Upper lobe of left lung (tissue), 6 donors: ENCODE data around the gene SPATA20. TPM values are rescaled to one million over a fixed set of nuclear protein-coding genes. Genes with fewer than 3 reads are reported as not detected.

Source experiments
- ATAC-seq, 2 donors: fragments of 200-7000 bp; cut with Tn5 transposase; one replicate each; pipeline ENCODE4 v1.9.1; 2022; ENCODE audit warnings: mild to moderate bottlenecking in 2 of 2, moderate library complexity in 2 of 2; ENCODE audit not compliant: low FRiP score in 2 of 2
- DNase-seq, 2 donors: peaks; one replicate each; pipeline ENCODE4 v3.0.0-alpha.2; 2019 to 2020
- H3K27ac ChIP-seq, 4 donors: fragments of 200-600 bp; sonication (generic); one replicate each; pipeline ENCODE4 v1.5.1; 2016 to 2019
- H3K27me3 ChIP-seq, 4 donors: fragments of 200-600 bp; sonication (generic); one replicate each; pipeline ENCODE4 v1.5.1; 2017 to 2019
- H3K36me3 ChIP-seq, 4 donors: fragments of 200-600 bp; sonication (generic); one replicate each; pipeline ENCODE4 v1.5.1; 2016 to 2019
- H3K4me1 ChIP-seq, 4 donors: fragments of 200-600 bp; sonication (generic); one replicate each; pipeline ENCODE4 v1.5.1; 2018 to 2019
- H3K4me3 ChIP-seq, 4 donors: fragments of 200-600 bp; sonication (generic); one replicate each; pipeline ENCODE4 v1.5.1; 2017 to 2019; ENCODE audit warnings: mild to moderate bottlenecking in 2 of 4, moderate library complexity in 1 of 4
- H3K9me3 ChIP-seq, 4 donors: fragments of 200-600 bp; sonication (generic); one replicate each; pipeline ENCODE4 v1.5.1; 2018 to 2019
- EP300 ChIP-seq, 4 donors: sonication (generic); formaldehyde crosslinking; IDR thresholded peaks; one replicate each; pipeline ENCODE4 v1.5.1; 2017; ENCODE audit warnings: antibody characterized with exemption in 4 of 4, control low read depth in 2 of 4
- POLR2A ChIP-seq, 4 donors: fragments of 450-650 bp; IDR thresholded peaks; one replicate each; pipeline ENCODE4 v1.5.1; 2016 to 2017; ENCODE audit warnings: antibody characterized with exemption in 4 of 4, mild to moderate bottlenecking in 2 of 4
- POLR2AphosphoS5 ChIP-seq, 2 donors: sonication (generic); formaldehyde crosslinking; IDR thresholded peaks; one replicate each; pipeline ENCODE4 v1.5.1; 2017; ENCODE audit warnings: antibody characterized with exemption in 2 of 2
- WGBS, 2 donors: methylation state at CpG; one replicate each; pipeline ENCODE4 v1.1.5; 2017 to 2018; 5-methylcytosine and 5-hydroxymethylcytosine counted together
- total RNA-seq, 6 donors: library from RNA; depleted of rRNA in 4 of 6; stranded (reverse); fragments of >200 nt in 4 of 6; gene quantifications; one replicate each; pipeline versions ENCODE4 v1.1.0 to v1.2.1, GENCODE V29; 2016 to 2021
- TF ChIP-seq, protein P1 (sequence below), 6 experiments: fragments of 450-650 bp in 4 of 6; fragments of 200-600 bp in 2 of 6; sonication (generic) in 2 of 6; IDR thresholded peaks; one replicate each; pipeline ENCODE4 v1.5.1; 2016 to 2019; ENCODE audit warnings: antibody characterized with exemption in 6 of 6
- donor health status: DM: no; HTN: no; CAD: no; lungs with moderate emphysema.
- donor health status: DM: no; HTN: yes; CAD: no; lungs with severe emphysema.

Gene SPATA20
- total RNA-seq, 6 donors from 2014 or later: 32.9 to 111 (median 46.4) TPM

DNA sequence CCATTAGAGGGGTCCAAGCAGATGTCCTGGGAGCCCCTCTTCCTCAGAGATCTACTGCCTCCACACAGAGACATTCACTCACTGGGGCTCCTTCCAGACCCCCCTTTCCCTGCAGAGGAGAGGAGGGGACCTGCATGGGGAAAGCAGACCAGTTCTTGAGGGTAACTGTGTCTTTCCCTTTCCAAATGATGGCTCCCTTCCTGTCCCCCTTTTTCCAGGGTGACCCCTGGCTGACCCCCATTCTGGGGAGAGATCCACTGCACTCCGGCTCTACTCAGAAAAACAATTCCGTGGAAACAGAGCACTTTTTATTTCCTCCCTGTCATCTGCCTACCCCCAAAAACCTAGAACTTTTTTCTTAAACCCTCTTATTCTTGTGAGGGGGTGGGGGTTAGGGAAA, 19.9 kb downstream of the SPATA20 start:
- H3K36me3 ChIP-seq: no peaks in the 10 kb centered on the region
- 27 to 31% methylated on average over 2 of the region's 2 CpGs for WGBS, 2 donors
- H3K4me3 ChIP-seq: no peak overlapping the region
- H3K27me3 ChIP-seq: peaks cover 0 to 18% (median 6%) of the 10 kb centered on the region in 4 donors
- peaks cover 3 to 19% (median 5%) of the 10 kb centered on the region in 4 donors for H3K4me1 ChIP-seq
- no peaks in the 10 kb centered on the region for H3K9me3 ChIP-seq
- TF ChIP-seq POLR2A (IDR thresholded peaks at IDR 0.05) (no peak), POLR2AphosphoS5 (IDR thresholded peaks at IDR 0.05) (no peak)
- TF ChIP-seq, protein P1, sequence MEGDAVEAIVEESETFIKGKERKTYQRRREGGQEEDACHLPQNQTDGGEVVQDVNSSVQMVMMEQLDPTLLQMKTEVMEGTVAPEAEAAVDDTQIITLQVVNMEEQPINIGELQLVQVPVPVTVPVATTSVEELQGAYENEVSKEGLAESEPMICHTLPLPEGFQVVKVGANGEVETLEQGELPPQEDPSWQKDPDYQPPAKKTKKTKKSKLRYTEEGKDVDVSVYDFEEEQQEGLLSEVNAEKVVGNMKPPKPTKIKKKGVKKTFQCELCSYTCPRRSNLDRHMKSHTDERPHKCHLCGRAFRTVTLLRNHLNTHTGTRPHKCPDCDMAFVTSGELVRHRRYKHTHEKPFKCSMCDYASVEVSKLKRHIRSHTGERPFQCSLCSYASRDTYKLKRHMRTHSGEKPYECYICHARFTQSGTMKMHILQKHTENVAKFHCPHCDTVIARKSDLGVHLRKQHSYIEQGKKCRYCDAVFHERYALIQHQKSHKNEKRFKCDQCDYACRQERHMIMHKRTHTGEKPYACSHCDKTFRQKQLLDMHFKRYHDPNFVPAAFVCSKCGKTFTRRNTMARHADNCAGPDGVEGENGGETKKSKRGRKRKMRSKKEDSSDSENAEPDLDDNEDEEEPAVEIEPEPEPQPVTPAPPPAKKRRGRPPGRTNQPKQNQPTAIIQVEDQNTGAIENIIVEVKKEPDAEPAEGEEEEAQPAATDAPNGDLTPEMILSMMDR (IDR thresholded peaks at IDR 0.05): no peak
- no peak overlapping the region for H3K27ac ChIP-seq
- ATAC-seq (no peak), DNase-seq (no peak)

DNA sequence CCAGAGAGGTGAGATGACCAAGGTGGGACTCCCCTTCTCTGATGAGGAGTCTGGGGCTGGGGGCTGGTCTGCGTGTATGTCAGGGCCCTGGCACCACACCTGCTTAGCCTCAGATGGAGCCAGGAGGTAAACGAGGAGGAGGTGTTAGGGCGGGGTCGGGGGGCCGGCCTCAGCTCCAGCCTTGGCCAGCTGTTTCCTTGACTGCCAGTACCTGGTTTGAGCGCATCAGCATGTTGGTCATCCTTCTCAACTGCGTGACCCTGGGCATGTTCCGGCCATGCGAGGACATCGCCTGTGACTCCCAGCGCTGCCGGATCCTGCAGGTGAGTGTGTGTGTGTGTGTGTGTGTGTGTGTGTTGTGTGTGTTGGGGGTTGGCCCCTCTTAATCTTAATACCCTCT, 21.7 kb downstream of the SPATA20 start:
- no peak for ATAC-seq
- H3K27me3 ChIP-seq: peaks cover 0 to 3% (median 0%) of the 10 kb centered on the region in 4 donors
- no peaks in the 10 kb centered on the region for H3K9me3 ChIP-seq
- DNase-seq: no peak
- H3K27ac ChIP-seq: no peak overlapping the region
- WGBS, 2 donors: 86 to 98% methylated on average over 7 of the region's 12 CpGs
- no peak overlapping the region for H3K4me3 ChIP-seq
- H3K4me1 ChIP-seq: peaks cover 0 to 13% (median 0%) of the 10 kb centered on the region in 4 donors
- no peak for TF ChIP-seq POLR2AphosphoS5 (IDR thresholded peaks at IDR 0.05)
- no peaks in the 10 kb centered on the region for H3K36me3 ChIP-seq

DNA sequence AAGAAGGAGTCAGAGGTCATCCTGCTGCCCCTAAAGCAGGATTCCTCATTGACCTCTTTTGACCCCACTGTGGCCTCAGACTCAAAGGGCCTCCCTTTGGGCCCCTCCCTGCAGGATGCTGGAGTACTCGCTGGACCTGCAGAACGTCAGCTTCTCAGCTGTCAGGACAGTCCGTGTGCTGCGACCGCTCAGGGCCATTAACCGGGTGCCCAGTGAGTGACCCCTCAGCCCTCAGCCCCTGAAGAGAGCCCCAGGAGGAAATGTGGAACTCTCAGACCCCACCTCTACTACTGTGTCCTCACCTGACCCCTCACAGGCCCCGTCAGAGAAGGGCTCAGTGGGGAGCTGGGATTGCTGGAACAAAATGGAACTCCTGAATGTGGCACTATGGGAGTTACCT, 22.6 kb downstream of the SPATA20 start:
- no peak overlapping the region for H3K27ac ChIP-seq
- no peaks in the 10 kb centered on the region for H3K36me3 ChIP-seq
- DNase-seq (no peak), ATAC-seq (no peak)
- TF ChIP-seq, protein P1 (IDR thresholded peaks at IDR 0.05): no peak
- TF ChIP-seq EP300 (IDR thresholded peaks at IDR 0.05) (no peak), POLR2A (IDR thresholded peaks at IDR 0.05) (no peak), POLR2AphosphoS5 (IDR thresholded peaks at IDR 0.05) (no peak)
- peaks cover 0 to 10% (median 0%) of the 10 kb centered on the region in 4 donors for H3K4me1 ChIP-seq
- no peaks in the 10 kb centered on the region for H3K9me3 ChIP-seq
- 95 to 100% methylated on average over 5 to 7 of the region's 7 CpGs for WGBS, 2 donors
- H3K27me3 ChIP-seq: peaks cover 0 to 3% (median 0%) of the 10 kb centered on the region in 4 donors
- H3K4me3 ChIP-seq: no peak overlapping the region

DNA sequence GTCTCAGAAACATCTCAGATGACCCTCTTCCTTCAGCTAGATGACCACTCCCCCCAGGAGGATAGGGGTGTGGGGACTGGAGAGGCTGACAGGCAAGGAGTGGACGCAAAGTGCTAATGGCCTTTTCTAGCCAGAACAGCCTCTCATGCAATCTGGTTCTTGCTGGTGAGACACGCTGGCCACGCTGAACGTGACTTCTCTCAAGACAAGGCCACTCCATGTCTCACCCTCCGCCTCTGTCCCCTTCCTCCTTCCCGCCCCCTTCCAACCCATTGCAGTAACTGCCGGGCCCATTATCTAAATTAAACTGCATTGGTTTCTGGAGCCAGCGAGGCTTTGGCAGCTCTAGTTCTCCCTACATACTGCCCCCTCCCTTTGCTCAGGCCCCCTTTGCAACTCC, 23.1 kb downstream of the SPATA20 start:
- Histone ChIP-seq H3K36me3 (no peaks in the 10 kb centered on the region), H3K4me1 (peaks cover 0 to 6% (median 0%) of the 10 kb centered on the region in 4 donors), H3K9me3 (no peaks in the 10 kb centered on the region), H3K27me3 (peaks cover 0 to 3% (median 0%) of the 10 kb centered on the region in 4 donors), H3K27ac (no peak overlapping the region), H3K4me3 (no peak overlapping the region)
- TF ChIP-seq POLR2AphosphoS5 (IDR thresholded peaks at IDR 0.05) (no peak), EP300 (IDR thresholded peaks at IDR 0.05) (no peak), POLR2A (IDR thresholded peaks at IDR 0.05) (no peak)
- TF ChIP-seq, protein P1 (IDR thresholded peaks at IDR 0.05): no peak
- ATAC-seq: no peak
- WGBS, 2 donors: 89 to 95% methylated on average over 8 of the region's 8 CpGs
- no peak for DNase-seq

DNA sequence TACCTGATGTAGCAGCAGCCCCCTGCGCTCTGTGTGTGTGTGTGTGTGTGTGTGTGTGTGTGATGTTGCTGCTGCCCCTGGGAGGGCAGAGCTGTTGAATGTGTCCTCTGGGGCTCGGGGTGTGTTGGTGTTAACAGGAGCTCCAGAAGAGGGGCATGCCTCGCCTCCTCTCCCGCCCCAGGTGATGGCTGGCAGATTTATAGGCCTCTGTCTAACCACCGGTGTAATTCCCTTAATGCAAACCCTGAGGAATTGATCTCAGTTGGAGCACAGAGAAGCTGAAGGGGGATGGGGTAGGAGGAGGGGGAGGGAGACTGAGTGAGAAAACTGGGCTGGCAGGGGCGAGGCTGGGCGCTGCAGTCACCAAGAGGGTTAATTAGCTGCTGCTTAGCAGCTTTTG, 23.6 kb downstream of the SPATA20 start:
- H3K27ac ChIP-seq: no peak overlapping the region
- DNase-seq: peak in 1 of 2 donors; percentile 20
- 66 to 83% methylated on average over 3 to 7 of the region's 7 CpGs for WGBS, 2 donors
- peaks cover 0 to under 1% (median 0%) of the 10 kb centered on the region in 4 donors for H3K4me1 ChIP-seq
- H3K27me3 ChIP-seq: no peaks in the 10 kb centered on the region
- TF ChIP-seq EP300 (IDR thresholded peaks at IDR 0.05) (no peak), POLR2AphosphoS5 (IDR thresholded peaks at IDR 0.05) (no peak), POLR2A (IDR thresholded peaks at IDR 0.05) (no peak)
- TF ChIP-seq, protein P1 (IDR thresholded peaks at IDR 0.05): no peak
- H3K9me3 ChIP-seq: no peaks in the 10 kb centered on the region
- no peak overlapping the region for H3K4me3 ChIP-seq
- ATAC-seq: no peak
- H3K36me3 ChIP-seq: no peaks in the 10 kb centered on the region
